GM21717 (cell line): ENCODE data around the gene LRBA.

Experiments used
- ATAC-seq: cut with Tn5 transposase; IDR thresholded peaks from one replicate; pipeline ENCODE4 v1.9.1; 2021; ENCODE audit warnings: mild to moderate bottlenecking, moderate library complexity; ENCODE audit not compliant: unreplicated experiment

Gene LRBA

DNA sequence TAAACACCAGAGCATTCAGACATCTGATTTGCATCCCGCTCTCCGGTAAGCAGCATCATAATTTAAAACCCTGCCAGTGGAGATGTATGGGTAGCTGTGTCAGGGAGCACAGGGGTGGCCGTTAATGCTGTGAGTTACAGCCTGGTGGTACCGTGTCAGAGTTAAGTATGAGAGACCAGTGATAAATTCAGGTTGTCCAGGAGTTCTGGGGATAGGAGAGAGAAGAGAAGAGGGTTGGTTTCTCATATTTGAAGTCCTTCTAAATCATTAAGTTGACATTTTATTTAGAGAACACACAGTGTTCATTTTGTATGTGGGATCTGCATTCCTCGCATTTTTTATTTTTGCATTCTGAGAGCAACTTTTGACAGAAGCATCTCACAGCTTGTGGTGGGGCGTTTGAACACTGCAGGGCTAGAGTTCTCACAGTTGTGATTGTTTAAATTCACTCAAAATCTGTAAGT lies 779.2 kb downstream of the LRBA start:
- no peak for ATAC-seq

DNA sequence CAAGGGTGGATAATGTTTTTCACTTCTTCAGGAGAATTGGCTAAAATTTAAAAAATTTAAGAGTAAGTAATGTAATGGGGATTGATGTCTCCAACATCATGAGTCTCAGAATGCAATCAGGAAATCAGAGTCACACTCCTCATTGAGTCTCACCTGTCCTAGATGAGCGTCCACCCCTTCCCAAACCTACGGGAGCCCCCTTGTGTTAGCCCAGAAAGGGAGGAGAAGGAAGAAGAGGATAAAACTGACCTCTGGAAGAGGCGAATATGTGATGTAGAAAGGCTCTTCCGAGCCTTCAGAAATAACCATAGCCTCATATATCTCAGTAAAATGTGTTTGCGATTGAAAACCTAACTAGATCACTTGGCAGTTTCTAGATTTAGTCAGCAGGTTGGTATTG lies 779.8 kb downstream of the LRBA start:
- ATAC-seq = no peak

DNA sequence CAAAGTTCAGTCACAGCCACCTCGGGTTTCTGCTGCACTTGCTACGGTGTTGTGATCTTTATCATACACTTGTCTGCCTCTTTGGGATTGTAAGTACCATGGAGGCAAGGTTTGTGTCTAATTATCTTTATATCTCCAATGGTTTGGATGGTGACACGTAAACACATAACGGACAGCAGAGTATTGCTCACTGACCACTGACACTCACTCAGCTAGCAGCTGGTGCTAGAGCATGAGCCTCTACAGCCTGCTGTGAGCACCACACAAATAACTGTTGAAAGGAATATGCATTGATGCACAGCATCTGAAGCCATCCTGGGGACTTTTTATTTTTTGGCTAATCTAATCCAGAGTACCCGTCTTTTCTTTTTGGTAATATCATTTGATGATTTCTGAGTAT lies 780.8 kb downstream of the LRBA start:
- ATAC-seq = no peak

GRCh38 chr4:150232029-150232428 lies 783.1 kb downstream of the LRBA start:
- ATAC-seq = no peak

GRCh38 chr4:150231107-150231770 lies 783.8 kb downstream of the LRBA start:
- no peak for ATAC-seq

DNA sequence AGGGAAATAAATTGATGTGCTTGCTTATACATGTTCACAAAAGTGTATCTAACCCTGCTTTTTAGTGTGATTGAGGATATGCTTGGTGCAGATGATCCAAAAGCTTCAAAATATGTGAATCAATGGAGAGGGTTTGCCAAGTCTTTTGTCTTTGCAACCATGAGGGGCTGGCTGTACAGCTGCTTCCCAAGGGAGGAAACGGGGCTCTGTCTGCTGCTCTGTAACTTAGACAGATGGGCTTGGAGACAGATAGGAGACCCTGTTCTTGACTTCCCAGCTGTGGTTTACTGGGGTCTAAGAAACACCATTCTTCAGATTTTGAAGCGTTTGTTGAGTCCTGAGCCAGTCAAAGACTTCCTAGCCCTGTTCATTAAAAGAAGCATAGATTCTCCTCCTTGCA lies 784.5 kb downstream of the LRBA start:
- no peak for ATAC-seq

DNA sequence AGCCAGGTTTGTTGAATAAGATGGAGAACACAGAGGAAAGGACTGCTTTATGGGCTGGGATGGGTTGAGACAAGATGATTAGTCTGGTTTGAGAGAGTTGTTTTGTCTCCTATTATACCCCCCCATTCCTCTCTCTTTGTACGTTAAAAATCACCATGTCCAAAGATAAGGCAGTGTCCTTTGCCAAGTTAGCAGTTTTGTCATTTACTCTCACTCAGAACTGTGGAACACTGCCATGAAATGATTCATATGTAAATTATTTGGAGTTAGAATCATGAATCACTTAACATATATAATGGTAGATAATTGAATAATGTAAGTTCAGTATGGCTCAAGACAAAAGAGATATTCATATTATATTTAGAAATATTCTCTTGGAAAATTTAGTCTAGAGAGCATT lies 785.6 kb downstream of the LRBA start:
- no peak for ATAC-seq

GRCh38 chr4:150224896-150225591 lies 790.0 kb downstream of the LRBA start:
- ATAC-seq = no peak

GRCh38 chr4:150219841-150220240 lies 795.2 kb downstream of the LRBA start:
- ATAC-seq = no peak

DNA sequence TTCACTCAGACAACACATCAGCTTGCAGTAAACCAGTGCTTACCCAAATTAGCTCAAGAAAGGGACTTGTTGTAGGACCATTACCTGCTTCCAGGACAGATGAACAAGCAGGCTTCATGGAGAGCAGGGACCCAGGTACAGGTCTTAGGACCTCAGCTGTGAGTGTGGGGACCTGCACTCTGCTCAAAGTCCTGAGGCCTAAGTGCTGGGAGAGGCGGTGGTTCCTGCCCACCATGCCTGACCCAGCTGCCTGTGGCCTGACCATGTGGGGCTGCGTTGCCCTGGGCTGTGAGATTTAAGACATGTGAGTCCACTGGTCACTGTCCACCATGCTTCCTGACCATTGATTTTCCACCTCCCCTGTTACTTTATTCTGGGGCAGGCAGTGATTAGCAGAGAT lies 796.6 kb downstream of the LRBA start:
- ATAC-seq = no peak

DNA sequence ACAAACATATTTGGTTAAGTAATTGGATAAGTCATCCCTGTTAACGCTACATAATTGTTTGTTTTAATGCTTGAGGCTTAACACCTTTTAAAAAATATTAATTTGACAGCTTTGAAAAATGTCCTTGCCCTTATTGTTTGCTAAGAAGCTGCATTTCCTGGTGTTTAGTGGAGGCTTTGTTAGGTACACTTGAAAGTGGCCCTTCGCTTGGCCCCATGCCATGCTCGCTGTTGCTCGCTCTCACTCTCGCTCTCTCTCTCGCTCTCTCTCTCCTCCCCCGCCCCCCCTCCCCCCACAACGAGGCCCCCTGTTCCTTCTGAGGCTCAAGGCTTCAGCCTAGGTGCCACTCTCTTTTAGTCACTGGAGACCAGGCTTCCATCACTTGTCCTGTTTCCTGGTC lies 797.3 kb downstream of the LRBA start:
- no peak for ATAC-seq

DNA sequence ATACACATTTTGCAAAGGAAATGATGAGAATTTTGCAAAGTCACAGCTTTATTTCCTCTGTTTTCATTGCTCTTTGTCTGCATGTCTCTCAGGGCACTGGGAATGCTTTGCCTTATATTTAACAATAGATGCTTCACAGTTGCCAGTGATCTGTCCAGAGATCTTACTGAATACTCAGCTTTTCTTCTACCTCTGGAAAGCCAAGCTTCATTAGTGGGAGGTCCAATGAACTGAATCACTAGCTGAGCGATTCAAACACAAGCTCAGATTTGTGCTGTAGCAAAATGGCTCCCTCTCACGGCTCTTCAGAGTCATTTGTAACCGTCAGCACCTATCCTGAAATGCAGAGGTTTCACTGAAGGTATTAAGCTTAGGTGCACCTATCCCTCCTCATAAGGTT lies 797.9 kb downstream of the LRBA start:
- no peak for ATAC-seq

- no peak for ATAC-seq
Measured at GRCh38 chr4:150216726-150217125, 798.4 kb downstream of the LRBA start.

DNA sequence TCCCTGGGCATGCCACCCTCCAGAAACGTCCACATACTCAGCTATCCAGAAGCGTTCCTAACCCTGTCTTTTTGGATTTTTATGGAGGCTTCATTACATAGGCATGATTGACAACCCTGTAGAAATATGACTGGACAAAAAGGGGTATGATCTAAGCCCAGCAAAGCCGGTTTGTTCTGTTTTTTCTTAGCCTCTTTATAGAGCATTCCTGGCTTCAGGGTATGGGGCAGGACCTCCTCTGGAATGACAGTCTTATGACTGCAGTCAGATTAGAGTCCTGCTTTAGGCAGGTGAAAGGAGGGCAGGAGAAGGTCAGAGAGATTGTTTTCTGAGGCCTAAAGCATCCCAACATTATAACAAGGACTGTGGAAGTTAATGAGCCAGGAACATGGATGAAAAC lies 799.5 kb downstream of the LRBA start:
- ATAC-seq = no peak
